Measurements from ENCODE around the gene CXXC5.

The CXXC5 gene

DNA sequence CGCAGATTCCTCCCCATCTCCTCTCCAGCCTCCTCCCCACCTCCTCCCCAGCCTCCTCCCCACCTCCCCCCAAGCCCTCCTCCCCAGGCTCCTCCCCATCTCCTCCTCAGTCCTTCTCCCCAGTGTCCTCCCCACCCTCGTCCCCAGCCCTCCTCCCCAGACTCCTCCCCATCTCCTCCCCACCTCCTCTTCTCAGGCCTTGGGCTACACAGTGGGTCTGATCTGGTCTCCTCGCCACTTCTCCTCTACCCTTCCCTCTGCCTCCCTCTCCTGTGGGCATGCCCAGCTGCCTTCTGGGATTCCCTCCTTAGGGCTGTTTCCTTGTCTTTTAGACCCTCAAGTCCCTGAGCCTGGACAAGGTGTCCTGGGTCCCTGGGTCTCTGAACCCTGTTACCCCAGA, 28.3 kb downstream of the CXXC5 start:
- H3K4me3 ChIP-seq (ENCODE audit: low read depth, low read length), result no peak overlapping the region
- no peak for DNase-seq (ENCODE audit: low read depth)

- no peak overlapping the region for H3K4me3 ChIP-seq (ENCODE audit: low read depth, low read length)
- no peak for DNase-seq (ENCODE audit: low read depth)
Measured at GRCh38 chr5:139676951-139677735, 29.0 kb downstream of the CXXC5 start.

DNA sequence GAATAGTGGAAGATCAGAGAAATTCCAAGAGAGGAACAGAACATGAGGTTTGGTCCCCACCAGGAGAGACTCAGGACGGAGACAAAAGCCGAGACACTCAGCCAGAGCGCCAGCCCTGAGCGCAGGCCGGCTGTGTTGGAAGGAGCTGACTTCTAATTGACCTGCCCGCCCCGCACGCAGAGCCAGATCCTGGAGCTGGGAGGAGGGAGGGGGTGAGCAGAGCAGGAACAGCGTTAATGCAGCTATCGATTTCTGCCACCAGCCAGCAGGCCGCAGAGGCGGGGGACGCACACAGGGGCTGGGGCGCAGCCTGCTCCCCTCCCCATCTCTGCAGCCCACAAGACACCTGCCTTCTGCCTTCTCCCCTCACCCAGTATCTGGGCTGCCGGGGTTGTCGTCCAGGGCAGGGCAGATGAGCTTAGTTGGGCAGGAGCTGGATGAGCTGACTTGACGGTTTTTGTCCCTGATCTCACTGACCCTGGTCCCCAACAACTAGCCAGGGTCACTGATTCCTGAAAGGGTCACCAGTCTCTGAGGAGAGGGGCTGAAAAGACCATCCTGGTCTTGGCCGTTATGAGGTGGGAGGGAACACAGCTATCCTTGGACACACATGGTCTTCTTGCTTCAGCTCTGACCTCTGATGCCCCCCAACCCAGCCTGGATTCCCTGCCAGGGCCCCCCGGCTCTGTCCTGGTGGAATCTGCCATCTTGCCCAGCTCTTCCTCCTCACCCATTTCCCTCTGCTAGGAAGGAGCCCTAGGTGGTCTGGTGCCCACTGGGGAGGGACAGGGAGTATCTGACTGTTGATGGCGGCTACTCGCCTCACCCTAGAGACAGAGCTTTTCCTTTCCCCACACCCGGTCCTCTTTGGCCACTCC, 29.8 kb downstream of the CXXC5 start:
- no peak overlapping the region for H3K4me3 ChIP-seq (ENCODE audit: low read depth, low read length)
- DNase-seq (ENCODE audit: low read depth), result no peak

- DNase-seq (ENCODE audit: low read depth), result no peak
Measured at GRCh38 chr5:139678751-139679750, 30.9 kb downstream of the CXXC5 start.

GRCh38 chr5:139680368-139681111, 32.4 kb downstream of the CXXC5 start:
- no peak for DNase-seq (ENCODE audit: low read depth)
- H3K4me3 ChIP-seq (ENCODE audit: low read depth, low read length), result no peak overlapping the region

More at GRCh38 chr5:139678751-139679750, 30.9 kb downstream of the CXXC5 start:
- no peak overlapping the region for H3K4me3 ChIP-seq (ENCODE audit: low read depth, low read length)

DNA sequence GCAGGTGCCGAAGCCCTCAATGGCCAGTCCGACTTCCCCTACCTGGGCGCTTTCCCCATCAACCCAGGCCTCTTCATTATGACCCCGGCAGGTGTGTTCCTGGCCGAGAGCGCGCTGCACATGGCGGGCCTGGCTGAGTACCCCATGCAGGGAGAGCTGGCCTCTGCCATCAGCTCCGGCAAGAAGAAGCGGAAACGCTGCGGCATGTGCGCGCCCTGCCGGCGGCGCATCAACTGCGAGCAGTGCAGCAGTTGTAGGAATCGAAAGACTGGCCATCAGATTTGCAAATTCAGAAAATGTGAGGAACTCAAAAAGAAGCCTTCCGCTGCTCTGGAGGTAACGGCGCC, 32.9 kb downstream of the CXXC5 start:
- no peak overlapping the region for H3K4me3 ChIP-seq (ENCODE audit: low read depth, low read length)
- DNase-seq (ENCODE audit: low read depth), result no peak

DNA sequence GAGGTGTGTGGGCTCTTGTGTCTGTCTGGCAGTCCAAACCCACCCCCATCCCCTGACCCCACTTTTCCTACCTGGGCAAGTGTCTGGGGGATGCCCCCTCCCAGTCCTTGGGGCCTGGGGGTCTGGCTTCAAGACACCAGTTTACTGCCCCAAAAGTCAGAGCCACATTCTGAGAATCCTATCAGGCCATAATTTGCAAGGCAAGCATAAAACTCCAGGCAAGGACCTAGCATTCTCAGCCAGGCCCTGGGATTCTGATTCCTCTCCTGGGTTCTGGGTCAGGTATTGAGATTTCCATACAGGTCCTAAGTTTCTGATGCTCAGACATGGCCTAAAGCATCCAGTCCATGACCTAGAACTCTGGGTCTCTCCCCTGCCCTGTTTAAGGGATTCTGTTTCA, 33.3 kb downstream of the CXXC5 start:
- no peak for DNase-seq (ENCODE audit: low read depth)
- H3K4me3 ChIP-seq (ENCODE audit: low read depth, low read length), result no peak overlapping the region

DNA sequence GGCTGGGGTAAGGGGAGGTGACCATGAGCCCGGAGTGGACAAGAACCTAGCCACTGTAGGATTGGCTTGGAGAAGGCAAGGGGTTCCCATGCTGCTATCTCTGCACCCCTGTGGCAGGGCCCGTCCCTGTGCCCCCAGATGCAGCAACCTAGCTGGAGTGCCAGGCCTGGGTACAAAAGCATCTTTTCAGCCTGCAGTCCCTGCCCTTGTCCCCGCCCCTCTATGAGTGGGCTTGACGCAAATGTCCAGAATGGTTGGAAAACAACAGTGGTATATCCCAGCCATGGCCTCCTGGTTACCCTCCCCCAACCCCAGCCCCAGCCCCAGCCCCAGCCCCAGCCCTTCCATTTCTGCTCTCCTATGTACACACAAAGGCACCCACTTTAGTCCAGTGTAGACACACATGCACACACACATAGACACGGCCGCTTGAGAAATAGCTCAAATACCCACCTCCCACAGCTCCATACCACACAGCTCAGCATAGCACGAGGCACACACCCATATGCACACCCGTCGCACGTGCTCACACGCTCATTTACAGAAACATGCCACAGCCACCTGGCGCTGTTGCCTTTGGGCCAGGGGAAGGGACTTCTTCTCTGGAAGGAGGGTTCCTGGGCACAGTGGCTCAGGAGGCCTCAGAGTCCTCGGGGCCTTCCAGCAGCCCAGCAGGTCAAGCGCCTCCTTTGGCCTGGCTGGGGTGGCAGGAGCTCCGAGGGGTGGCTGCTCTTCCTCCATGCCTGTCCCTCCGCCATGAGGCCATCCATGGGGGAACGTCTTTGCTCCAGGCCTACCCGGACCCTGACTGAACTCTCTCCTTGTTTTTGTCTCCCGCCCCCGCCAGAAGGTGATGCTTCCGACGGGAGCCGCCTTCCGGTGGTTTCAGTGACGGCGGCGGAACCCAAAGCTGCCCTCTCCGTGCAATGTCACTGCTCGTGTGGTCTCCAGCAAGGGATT, 34.1 kb downstream of the CXXC5 start:
- no peak for DNase-seq (ENCODE audit: low read depth)
- no peak overlapping the region for H3K4me3 ChIP-seq (ENCODE audit: low read depth, low read length)

DNA sequence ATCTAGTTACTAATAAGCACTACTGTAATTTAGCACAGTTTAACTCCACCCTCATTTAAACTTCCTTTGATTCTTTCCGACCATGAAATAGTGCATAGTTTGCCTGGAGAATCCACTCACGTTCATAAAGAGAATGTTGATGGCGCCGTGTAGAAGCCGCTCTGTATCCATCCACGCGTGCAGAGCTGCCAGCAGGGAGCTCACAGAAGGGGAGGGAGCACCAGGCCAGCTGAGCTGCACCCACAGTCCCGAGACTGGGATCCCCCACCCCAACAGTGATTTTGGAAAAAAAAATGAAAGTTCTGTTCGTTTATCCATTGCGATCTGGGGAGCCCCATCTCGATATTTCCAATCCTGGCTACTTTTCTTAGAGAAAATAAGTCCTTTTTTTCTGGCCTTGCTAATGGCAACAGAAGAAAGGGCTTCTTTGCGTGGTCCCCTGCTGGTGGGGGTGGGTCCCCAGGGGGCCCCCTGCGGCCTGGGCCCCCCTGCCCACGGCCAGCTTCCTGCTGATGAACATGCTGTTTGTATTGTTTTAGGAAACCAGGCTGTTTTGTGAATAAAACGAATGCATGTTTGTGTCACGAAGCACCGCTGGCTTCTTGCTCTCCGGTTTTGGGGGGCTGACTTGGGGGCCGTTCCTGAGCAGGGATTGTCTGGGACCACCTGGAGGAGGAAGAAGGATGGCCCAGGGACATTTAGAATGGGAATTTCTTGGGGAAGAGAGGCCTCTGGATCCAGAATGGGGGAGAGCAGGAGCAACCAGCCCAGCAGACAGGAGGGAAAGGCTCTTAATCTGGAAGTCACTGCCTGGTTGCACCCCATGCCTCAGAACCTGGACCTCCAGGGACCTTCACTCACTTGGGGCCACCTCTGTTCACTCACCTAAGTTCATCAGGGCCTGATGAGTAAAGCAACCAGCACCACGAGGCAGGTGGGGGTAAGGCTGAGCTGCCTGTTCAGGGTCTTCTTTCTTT, 35.4 kb downstream of the CXXC5 start:
- no peak overlapping the region for H3K4me3 ChIP-seq (ENCODE audit: low read depth, low read length)
- DNase-seq (ENCODE audit: low read depth), result no peak

DNA sequence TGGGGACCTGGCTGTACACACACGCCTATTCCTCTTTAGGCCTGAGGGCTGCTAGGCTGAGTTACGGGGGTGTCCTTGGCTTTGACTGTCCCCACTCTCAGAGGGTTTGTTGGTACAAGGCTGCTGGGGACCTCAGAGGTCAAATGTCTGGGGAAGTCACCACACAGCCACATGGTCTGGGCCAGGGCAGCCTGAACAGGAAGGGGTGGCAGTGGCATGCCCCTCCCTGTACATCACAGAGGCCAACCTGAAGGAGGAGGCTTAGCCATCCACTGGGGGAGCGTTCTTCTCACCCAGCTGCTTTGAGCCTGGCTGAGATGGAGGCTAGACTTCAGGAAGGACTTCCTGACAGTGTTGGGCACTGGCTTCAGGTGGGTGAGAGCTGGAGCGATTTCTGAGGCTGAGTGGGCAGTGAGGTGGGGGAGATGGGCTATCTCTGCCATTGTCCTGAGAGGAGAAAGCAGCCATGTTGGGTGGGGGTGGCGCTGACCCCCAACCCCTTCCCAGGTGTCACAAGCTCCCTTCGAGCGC, 36.3 kb downstream of the CXXC5 start:
- no peak for DNase-seq (ENCODE audit: low read depth)
- H3K4me3 ChIP-seq (ENCODE audit: low read depth, low read length), result no peak overlapping the region

DNA sequence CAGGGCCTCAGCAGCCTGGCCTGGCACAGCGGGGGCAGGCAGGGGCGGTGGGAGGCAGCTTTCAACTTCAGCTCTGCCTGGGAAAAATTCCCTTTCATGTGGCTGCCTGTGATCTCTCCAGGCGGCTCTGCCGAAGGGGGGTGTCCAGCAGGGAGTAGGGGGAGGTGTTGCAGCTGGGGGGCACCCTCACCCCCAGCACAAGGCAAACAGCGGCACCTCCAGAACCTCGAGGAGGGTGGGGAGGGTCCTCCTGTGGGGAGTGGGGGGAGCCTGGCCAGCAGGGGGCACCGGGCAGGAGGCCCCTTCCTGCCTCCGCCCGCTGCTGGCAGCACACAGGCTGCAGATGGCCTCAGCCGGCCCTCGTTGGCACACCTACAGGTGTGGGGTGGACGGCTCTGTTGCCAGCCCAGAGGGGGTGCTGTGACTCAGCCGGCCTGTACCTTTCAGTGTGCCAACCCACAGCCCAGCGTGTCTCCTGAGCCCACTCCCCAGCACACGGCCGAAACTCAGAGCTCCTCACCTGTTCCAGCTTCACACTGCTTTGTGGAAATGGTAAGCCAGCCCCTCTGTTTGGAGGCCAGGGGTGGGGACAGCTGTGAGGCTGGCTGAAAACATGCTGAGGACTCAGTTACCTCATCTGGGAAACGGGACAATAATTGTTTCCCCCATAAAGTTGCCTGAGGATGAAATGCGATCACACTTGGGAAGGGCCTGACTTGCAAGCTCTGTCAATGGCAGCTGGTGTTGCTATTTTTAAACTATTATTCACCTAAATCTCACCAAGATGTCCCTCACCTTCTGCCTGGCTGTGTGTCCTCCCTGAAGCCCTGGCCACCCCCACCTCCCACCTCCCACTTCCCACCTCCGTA, 37.0 kb downstream of the CXXC5 start:
- H3K4me3 ChIP-seq (ENCODE audit: low read depth, low read length), result no peak overlapping the region
- no peak for DNase-seq (ENCODE audit: low read depth)

GRCh38 chr5:139685886-139686285, 37.7 kb downstream of the CXXC5 start:
- no peak for DNase-seq (ENCODE audit: low read depth)
- no peak overlapping the region for H3K4me3 ChIP-seq (ENCODE audit: low read depth, low read length)

- no peak overlapping the region for H3K4me3 ChIP-seq (ENCODE audit: low read depth, low read length)
- DNase-seq (ENCODE audit: low read depth), result no peak
Measured at GRCh38 chr5:139686356-139686705, 38.2 kb downstream of the CXXC5 start.

DNA sequence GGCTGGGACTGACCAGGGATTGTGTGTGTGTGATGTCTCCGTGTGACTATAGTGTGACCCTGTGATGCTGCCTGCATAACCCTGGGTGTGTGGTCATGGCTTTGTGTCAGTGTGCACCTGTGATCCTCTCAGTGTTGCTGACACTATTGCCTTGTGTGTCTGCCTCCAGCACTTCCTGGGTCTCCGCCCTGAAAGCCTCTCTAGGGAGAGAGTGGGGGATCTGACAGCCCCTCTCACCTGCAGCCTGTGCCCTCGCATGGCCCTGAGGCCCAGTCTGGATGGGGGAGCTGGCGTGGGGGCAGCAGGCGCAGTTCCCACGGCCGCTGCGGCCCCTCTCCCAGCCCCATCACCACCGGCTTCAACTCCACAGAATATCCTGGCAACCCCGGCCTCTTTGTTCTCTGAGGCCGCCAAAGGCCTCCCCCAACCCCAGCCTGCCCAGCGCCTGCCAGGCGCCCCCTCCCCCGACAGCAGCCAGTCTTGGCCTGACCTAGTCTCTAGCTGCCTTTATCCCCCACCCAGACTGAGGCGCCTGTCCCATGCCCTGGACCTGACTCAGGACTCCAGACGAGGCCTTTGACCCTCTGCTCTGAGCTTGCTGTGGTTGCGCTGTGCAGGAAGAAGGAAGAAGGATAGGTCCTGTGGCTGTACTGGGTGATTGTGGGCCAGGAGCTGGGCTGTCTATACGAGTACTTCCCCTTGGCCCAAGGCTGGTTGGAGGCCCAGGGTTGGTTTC, 38.7 kb downstream of the CXXC5 start:
- H3K4me3 ChIP-seq (ENCODE audit: low read depth, low read length), result no peak overlapping the region
- no peak for DNase-seq (ENCODE audit: low read depth)

DNA sequence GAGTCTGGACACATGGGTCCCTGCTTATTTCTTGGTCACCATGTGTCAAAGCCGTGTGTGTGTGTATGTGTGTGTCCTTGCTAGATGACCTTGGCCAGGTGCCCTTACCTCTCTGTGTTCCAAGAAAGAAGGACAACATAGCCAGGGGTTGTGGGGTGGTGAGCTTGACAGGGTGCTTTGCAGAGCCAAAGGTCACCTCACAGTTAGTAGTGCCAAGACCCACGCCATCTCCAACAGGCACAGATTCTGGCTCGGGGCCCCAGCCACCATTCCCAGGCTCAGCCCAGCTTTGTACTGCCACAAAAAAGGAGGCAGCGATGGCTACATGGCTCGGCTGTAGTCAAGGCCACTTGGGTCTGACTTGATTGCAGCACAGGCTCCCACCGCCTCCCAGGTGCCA, 39.5 kb downstream of the CXXC5 start:
- no peak overlapping the region for H3K4me3 ChIP-seq (ENCODE audit: low read depth, low read length)
- DNase-seq (ENCODE audit: low read depth), result no peak

Measured in skeletal muscle cell (primary cell).